ENCODE results near the gene MAGI2. TPM values are rescaled to one million over a fixed set of nuclear protein-coding genes. Genes with fewer than 3 reads are reported as not detected.

Gene MAGI2
- total RNA-seq, 1 experiment from 2014 or later: 0.22 TPM

- Histone ChIP-seq H3K4me2 (ENCODE audit: low read length) (no peak overlapping the region), H3K9me3 (ENCODE audit: control insufficient read depth in 1 of 2, insufficient read depth in 1 of 2, low read depth in 1 of 2, low read length in 2 of 2) (no peaks in the 10 kb centered on the region), H3K27me3 (ENCODE audit: insufficient read depth, low read length) (no peaks in the 10 kb centered on the region), H2AFZ (ENCODE audit: low read depth, low read length, poor library complexity, severe bottlenecking) (no peak overlapping the region), H3K27ac (ENCODE audit: low read depth, low read length) (no peak overlapping the region), H3K36me3 (ENCODE audit: control insufficient read depth in 1 of 2, insufficient read depth in 2 of 2, low read length in 2 of 2) (no peaks in the 10 kb centered on the region), H3K79me2 (ENCODE audit: insufficient read depth, low read length) (no peaks in the 10 kb centered on the region), H3K4me3 (replicated peaks in 1 of 2; ENCODE audit: low read depth in 1 of 2, low read length in 2 of 2) (no peak overlapping the region), H3K9me2 (ENCODE audit: insufficient read depth) (no peaks in the 10 kb centered on the region), H3K9ac (ENCODE audit: low read length) (no peak overlapping the region), H3K4me1 (ENCODE audit: control insufficient read depth in 1 of 2, insufficient read depth in 2 of 2, low read length in 2 of 2) (no peaks in the 10 kb centered on the region), H4K20me1 (ENCODE audit: insufficient read depth) (no peaks in the 10 kb centered on the region)
- intact Hi-C loops (cut with micrococcal nuclease): no loop called here
- ChIA-PET RAD21 (ENCODE audit: low non-redundant PET in 1 of 2, low total read pairs in 2 of 2, uncharacterized antibody in 2 of 2, unreplicated experiment in 2 of 2) (no interaction called here), CTCF (no interaction called here), POLR2A (no interaction called here)
- ATAC-seq: no peak
- no TSS peak for BruUV-seq (replicated peaks)
- TF ChIP-seq ELF1 (IDR thresholded peaks at IDR 0.05; ENCODE audit: borderline replicate concordance, low read depth) (no peak), SIN3A (IDR thresholded peaks at IDR 0.05; ENCODE audit: low read depth) (no peak), JUND (IDR thresholded peaks at IDR 0.05) (no peak), SRF (IDR thresholded peaks at IDR 0.05; ENCODE audit: low read depth) (no peak), YY1 (IDR thresholded peaks at IDR 0.05; ENCODE audit: extremely low read depth, insufficient replicate concordance, low read depth, low read length) (no peak), EGR1 (IDR thresholded peaks at IDR 0.05; ENCODE audit: low read depth) (no peak), EZH2 (IDR thresholded peaks at IDR 0.05) (no peak), ZFX (IDR thresholded peaks at IDR 0.05) (no peak), EZH2phosphoT487 (IDR thresholded peaks at IDR 0.05; ENCODE audit: borderline replicate concordance) (no peak), ATF3 (IDR thresholded peaks at IDR 0.05) (no peak), POLR2A (IDR thresholded peaks at IDR 0.05; ENCODE audit: borderline replicate concordance, extremely low read depth, insufficient read depth, insufficient read length) (no peak), TCF7L2 (IDR thresholded peaks at IDR 0.05; ENCODE audit: borderline replicate concordance, extremely low read depth, insufficient read depth, insufficient read length) (no peak), CEBPB (IDR thresholded peaks at IDR 0.05; ENCODE audit: low read depth) (no peak), CBX3 (IDR thresholded peaks at IDR 0.05; ENCODE audit: low read depth) (no peak), POLR2AphosphoS5 (IDR thresholded peaks at IDR 0.05; ENCODE audit: low read depth, low read length) (no peak)
- no peak for DNase-seq (ENCODE audit: low read depth, low spot score)
Measured at GRCh38 chr7:78792624-78793023, 660.8 kb downstream of the MAGI2 start.
